ENCODE data around the gene SOX6. TPM values are rescaled to one million over a fixed set of nuclear protein-coding genes. Genes with fewer than 3 reads are reported as not detected.

SOX6 gene
- total RNA-seq, 1 donor from 2014 or later = 7.6 TPM

DNA sequence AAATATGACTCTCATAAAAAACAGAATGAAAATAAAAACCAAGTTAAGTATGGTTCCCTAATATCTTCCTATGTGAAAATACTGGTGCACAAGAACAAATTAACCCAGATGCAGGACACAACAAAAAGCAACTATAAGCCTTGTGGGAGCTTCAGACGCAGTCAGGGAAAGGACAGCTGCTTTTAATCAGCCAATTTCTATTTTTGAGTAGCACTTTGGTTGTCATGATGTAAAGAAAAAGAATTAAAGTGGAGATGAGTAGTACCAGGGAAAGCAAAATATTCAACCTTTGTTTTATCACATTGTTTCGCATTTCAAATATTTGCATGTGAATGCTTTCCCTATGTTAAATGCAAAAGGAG is 339.9 kb downstream of the SOX6 start:
- no peak overlapping the region for H2AFZ ChIP-seq (replicated peaks)
- DNase-seq (ENCODE audit: low spot score) = no peak

GRCh38 chr11:16015741-16016467 is 340.4 kb downstream of the SOX6 start:
- Histone ChIP-seq H3K4me2 (no peak overlapping the region), H3K4me3 (no peak overlapping the region), H3K36me3 (no peaks in the 10 kb centered on the region), H3K4me1 (peaks cover 6% of the 10 kb centered on the region), H3K79me2 (ENCODE audit: low read depth) (no peaks in the 10 kb centered on the region), H3F3A (ENCODE audit: low read depth) (no peaks in the 10 kb centered on the region), H2AFZ (replicated peaks) (no peak overlapping the region), H3K9ac (no peak overlapping the region), H3K27me3 (no peaks in the 10 kb centered on the region), H3K27ac (no peak overlapping the region), H3K9me3 (ENCODE audit: low read depth) (no peaks in the 10 kb centered on the region), H4K20me1 (ENCODE audit: low read depth) (no peaks in the 10 kb centered on the region)
- H3K36me3 Mint-ChIP-seq = peaks cover 6% of the 10 kb centered on the region
- no peak for DNase-seq (ENCODE audit: low spot score)
- peaks cover 18% of the 10 kb centered on the region for H3K4me1 Mint-ChIP-seq
- H3K27me3 Mint-ChIP-seq (ENCODE audit: insufficient read depth, low read depth) = no peaks in the 10 kb centered on the region
- TF ChIP-seq EZH2 (IDR thresholded peaks at IDR 0.05) = no peak
- TF ChIP-seq EZH2phosphoT487 (IDR thresholded peaks at IDR 0.05) = no peak
- TF ChIP-seq CTCF (IDR thresholded peaks at IDR 0.05) = no peak
- H3K27ac Mint-ChIP-seq = no peak overlapping the region
- no peaks in the 10 kb centered on the region for H3K9me3 Mint-ChIP-seq
- H3K4me3 Mint-ChIP-seq = no peak overlapping the region

More for the DNA sequence above, 339.9 kb downstream of the SOX6 start:
- Histone ChIP-seq H3K79me2 (ENCODE audit: low read depth) (no peaks in the 10 kb centered on the region), H3K4me1 (peaks cover 6% of the 10 kb centered on the region), H3K9me3 (ENCODE audit: low read depth) (no peaks in the 10 kb centered on the region), H3K27ac (no peak overlapping the region), H3K27me3 (no peaks in the 10 kb centered on the region), H3K9ac (no peak overlapping the region), H3K4me3 (no peak overlapping the region), H3F3A (ENCODE audit: low read depth) (no peaks in the 10 kb centered on the region), H3K4me2 (no peak overlapping the region), H4K20me1 (ENCODE audit: low read depth) (no peaks in the 10 kb centered on the region), H3K36me3 (no peaks in the 10 kb centered on the region)
- H3K27ac Mint-ChIP-seq = no peak overlapping the region
- no peaks in the 10 kb centered on the region for H3K9me3 Mint-ChIP-seq
- no peak overlapping the region for H3K4me3 Mint-ChIP-seq
- H3K27me3 Mint-ChIP-seq (ENCODE audit: insufficient read depth, low read depth) = no peaks in the 10 kb centered on the region
- TF ChIP-seq EZH2 (IDR thresholded peaks at IDR 0.05) (no peak), EZH2phosphoT487 (IDR thresholded peaks at IDR 0.05) (no peak), CTCF (IDR thresholded peaks at IDR 0.05) (no peak)
- peaks cover 18% of the 10 kb centered on the region for H3K4me1 Mint-ChIP-seq
- H3K36me3 Mint-ChIP-seq = peaks cover 6% of the 10 kb centered on the region

DNA sequence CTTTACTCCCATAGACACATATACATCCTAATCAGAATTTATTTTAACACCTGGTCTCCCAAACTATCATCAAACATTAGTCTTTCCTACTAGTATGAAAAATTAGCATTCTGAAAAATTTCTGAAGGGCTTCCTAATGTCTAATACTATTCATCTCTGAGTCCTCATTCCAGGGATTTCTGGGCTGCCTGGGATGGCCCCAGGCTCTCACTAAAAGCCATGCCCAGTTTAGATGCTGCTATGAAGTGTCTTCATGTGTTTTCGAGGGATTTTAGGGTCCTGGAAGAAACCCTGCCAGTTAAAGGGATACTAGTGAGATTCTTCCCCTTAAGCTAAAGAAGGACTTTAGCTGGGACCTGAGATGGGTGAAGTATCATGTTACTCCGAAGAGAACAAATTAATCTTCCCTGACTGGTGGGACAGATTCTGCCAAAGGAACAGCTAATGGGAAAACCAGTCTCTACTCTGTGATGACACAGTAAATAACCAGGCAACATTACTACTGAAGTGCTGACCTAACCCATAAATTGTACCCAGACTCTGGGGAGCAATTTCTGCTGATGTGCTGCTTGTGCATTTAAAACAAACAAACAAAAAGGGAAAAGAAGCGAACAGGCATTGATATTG is 342.6 kb downstream of the SOX6 start:
- Histone ChIP-seq H3K4me3 (no peak overlapping the region), H3K36me3 (no peaks in the 10 kb centered on the region), H3K9ac (no peak overlapping the region), H3K79me2 (ENCODE audit: low read depth) (no peaks in the 10 kb centered on the region), H4K20me1 (ENCODE audit: low read depth) (no peaks in the 10 kb centered on the region), H3K4me2 (no peak overlapping the region), H3K27ac (no peak overlapping the region), H3K4me1 (peaks cover 13% of the 10 kb centered on the region), H3K9me3 (ENCODE audit: low read depth) (no peaks in the 10 kb centered on the region), H3F3A (ENCODE audit: low read depth) (no peaks in the 10 kb centered on the region), H3K27me3 (no peaks in the 10 kb centered on the region), H2AFZ (replicated peaks) (peak overlapping the region; percentile 35)
- no peak for DNase-seq (ENCODE audit: low spot score)
- Mint-ChIP-seq H3K27ac (no peak overlapping the region), H3K4me3 (no peak overlapping the region), H3K9me3 (no peaks in the 10 kb centered on the region), H3K4me1 (peaks cover 18% of the 10 kb centered on the region), H3K36me3 (peaks cover 6% of the 10 kb centered on the region), H3K27me3 (ENCODE audit: insufficient read depth, low read depth) (no peaks in the 10 kb centered on the region)
- TF ChIP-seq EZH2phosphoT487 (IDR thresholded peaks at IDR 0.05) = no peak
- TF ChIP-seq EZH2 (IDR thresholded peaks at IDR 0.05) = no peak
- TF ChIP-seq CTCF (IDR thresholded peaks at IDR 0.05) = no peak
